Right atrium auricular region (tissue), 2 donors: ENCODE data around the gene SNAP91. TPM values are rescaled to one million over a fixed set of nuclear protein-coding genes. Genes with fewer than 3 reads are reported as not detected.
A peak's percentile ranks its signal among the peaks of the same experiment; 100 is the strongest.

ENCODE experiments used
- DNase-seq: peaks from one replicate; pipeline ENCODE4 v3.0.0-alpha.2; 2019; ENCODE audit warnings: low spot score
- H3K27ac ChIP-seq, 2 donors: fragments of 200-600 bp; sonication (generic); 1 replicate in 1 of 2; 2 replicates in 1 of 2; pipeline ENCODE4 v1.5.1; 2016 to 2019
- H3K27me3 ChIP-seq, 2 donors: fragments of 200-600 bp; sonication (generic); one replicate each; pipeline versions ENCODE4 v1.5.1 to v1.6.0; 2017 to 2019
- H3K36me3 ChIP-seq: fragments of 200-600 bp; sonication (generic); one replicate; pipeline ENCODE4 v1.5.1; 2016
- H3K4me1 ChIP-seq, 2 donors: fragments of 200-600 bp; sonication (generic); one replicate each; pipeline versions ENCODE4 v1.5.1 to v1.6.0; 2017 to 2019
- H3K4me3 ChIP-seq, 2 donors: fragments of 200-600 bp; sonication (generic); 1 replicate in 1 of 2; 2 replicates in 1 of 2; pipeline ENCODE4 v1.5.1; 2017 to 2019; ENCODE audit warnings: mild to moderate bottlenecking in 1 of 2, moderate library complexity in 1 of 2
- H3K9me3 ChIP-seq, 2 donors: fragments of 200-600 bp; sonication (generic); one replicate each; pipeline ENCODE4 v1.5.1; 2019
- CTCF ChIP-seq, 2 donors: fragments of 200-600 bp; sonication (generic); IDR thresholded peaks; one replicate each; pipeline ENCODE4 v1.5.1; 2019; ENCODE audit warnings: antibody characterized with exemption in 2 of 2
- total RNA-seq, 2 donors: library from RNA; depleted of rRNA; stranded (reverse); fragments of >200 nt; gene quantifications; one replicate each; pipeline ENCODE4 v1.1.0, GENCODE V29; 2016

Gene SNAP91
- total RNA-seq, 2 donors from 2014 or later = 0.20 to 0.26 TPM

- H3K4me3 ChIP-seq = no peak overlapping the region
- no peak for DNase-seq
- H3K4me1 ChIP-seq = no peaks in the 10 kb centered on the region
- H3K36me3 ChIP-seq = no peaks in the 10 kb centered on the region
- no peaks in the 10 kb centered on the region for H3K9me3 ChIP-seq
- peak; percentile 35 to 70 for TF ChIP-seq CTCF (IDR thresholded peaks at IDR 0.05)
- no peak overlapping the region for H3K27ac ChIP-seq
- no peaks in the 10 kb centered on the region for H3K27me3 ChIP-seq
These were observed 93.6 kb downstream of the SNAP91 start for GRCh38 chr6:83615025-83615999.

- no peaks in the 10 kb centered on the region for H3K36me3 ChIP-seq
- no peaks in the 10 kb centered on the region for H3K9me3 ChIP-seq
- no peak for DNase-seq
- TF ChIP-seq CTCF (IDR thresholded peaks at IDR 0.05) = no peak
- H3K27ac ChIP-seq = no peak overlapping the region
- H3K27me3 ChIP-seq = no peaks in the 10 kb centered on the region
- H3K4me1 ChIP-seq = no peaks in the 10 kb centered on the region
- H3K4me3 ChIP-seq = no peak overlapping the region
These were observed 95.5 kb downstream of the SNAP91 start for GRCh38 chr6:83613378-83613777.

GRCh38 chr6:83609248-83609647, 99.7 kb downstream of the SNAP91 start:
- DNase-seq = no peak

GRCh38 chr6:83605517-83605916, 103.4 kb downstream of the SNAP91 start:
- H3K4me1 ChIP-seq = no peaks in the 10 kb centered on the region

More at GRCh38 chr6:83609248-83609647, 99.7 kb downstream of the SNAP91 start:
- H3K27me3 ChIP-seq = no peaks in the 10 kb centered on the region
- H3K4me3 ChIP-seq = no peak overlapping the region
- TF ChIP-seq CTCF (IDR thresholded peaks at IDR 0.05) = no peak
- no peaks in the 10 kb centered on the region for H3K4me1 ChIP-seq
- H3K9me3 ChIP-seq = no peaks in the 10 kb centered on the region
- no peaks in the 10 kb centered on the region for H3K36me3 ChIP-seq
- H3K27ac ChIP-seq = no peak overlapping the region

GRCh38 chr6:83603551-83603950, 105.3 kb downstream of the SNAP91 start:
- no peak for TF ChIP-seq CTCF (IDR thresholded peaks at IDR 0.05)

More at GRCh38 chr6:83605517-83605916, 103.4 kb downstream of the SNAP91 start:
- H3K4me3 ChIP-seq = no peak overlapping the region
- TF ChIP-seq CTCF (IDR thresholded peaks at IDR 0.05) = no peak
- H3K9me3 ChIP-seq = no peaks in the 10 kb centered on the region
- no peak for DNase-seq
- no peaks in the 10 kb centered on the region for H3K27me3 ChIP-seq
- H3K27ac ChIP-seq = no peak overlapping the region
- H3K36me3 ChIP-seq = no peaks in the 10 kb centered on the region

More at GRCh38 chr6:83603551-83603950, 105.3 kb downstream of the SNAP91 start:
- Histone ChIP-seq H3K36me3 (no peaks in the 10 kb centered on the region), H3K4me1 (no peaks in the 10 kb centered on the region), H3K9me3 (no peaks in the 10 kb centered on the region), H3K27me3 (no peaks in the 10 kb centered on the region), H3K4me3 (no peak overlapping the region), H3K27ac (no peak overlapping the region)
- DNase-seq = no peak
